ENCODE results near the gene LAMA5.

The LAMA5 gene

DNA sequence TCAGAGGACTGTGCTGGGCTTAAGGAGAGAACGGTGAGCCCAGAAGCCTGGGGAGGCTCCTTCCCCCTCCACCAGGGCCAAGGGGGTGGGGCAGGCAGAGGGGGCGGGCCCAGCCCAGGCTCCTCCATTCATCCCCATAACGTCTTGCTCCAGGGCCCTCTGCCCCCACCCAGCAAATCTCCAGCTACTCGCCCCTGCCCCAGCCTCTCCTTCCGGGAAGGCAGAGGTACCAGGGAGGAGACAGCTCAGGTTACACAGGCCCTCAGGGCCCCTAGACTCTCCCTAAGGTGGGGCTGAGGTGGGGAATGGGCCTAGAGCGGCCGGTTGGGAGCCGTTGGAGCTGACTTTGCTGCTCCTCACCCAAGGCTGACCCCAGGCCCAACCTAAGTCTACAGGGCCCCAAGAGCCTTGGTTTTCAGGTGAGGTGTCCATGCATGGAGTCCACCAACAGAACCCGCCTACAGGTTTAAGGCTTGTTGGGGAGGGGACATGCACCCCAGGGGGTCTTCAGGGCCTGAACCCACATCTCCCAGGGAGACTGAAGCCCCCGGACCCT is 1.2 kb downstream of the LAMA5 start:
- H3K4me1 ChIP-seq (ENCODE audit: control insufficient read depth, insufficient read depth, low read length) = peaks cover 36% of the 10 kb centered on the region
- no peaks in the 10 kb centered on the region for H3K27me3 ChIP-seq (replicated peaks; ENCODE audit: control insufficient read depth, insufficient read depth, low read length)
- no peak for DNase-seq (ENCODE audit: low read depth)
- peak overlapping the region; percentile 76 for H3K4me3 ChIP-seq (ENCODE audit: low read length)
- H3K9ac ChIP-seq (ENCODE audit: low read length) = no peak overlapping the region
- H3K9me3 ChIP-seq (ENCODE audit: control insufficient read depth, low read length) = no peaks in the 10 kb centered on the region
- no peaks in the 10 kb centered on the region for H3K36me3 ChIP-seq (ENCODE audit: control insufficient read depth, insufficient read depth, low read length, severe bottlenecking)

GRCh38 chr20:62364911-62365736 is 2.0 kb downstream of the LAMA5 start:
- Histone ChIP-seq H3K4me1 (ENCODE audit: control insufficient read depth, insufficient read depth, low read length) (peaks cover 28% of the 10 kb centered on the region), H3K36me3 (ENCODE audit: control insufficient read depth, insufficient read depth, low read length, severe bottlenecking) (no peaks in the 10 kb centered on the region), H3K9me3 (ENCODE audit: control insufficient read depth, low read length) (no peaks in the 10 kb centered on the region), H3K4me3 (ENCODE audit: low read length) (no peak overlapping the region), H3K9ac (ENCODE audit: low read length) (no peak overlapping the region), H3K27me3 (replicated peaks; ENCODE audit: control insufficient read depth, insufficient read depth, low read length) (no peaks in the 10 kb centered on the region)
- DNase-seq (ENCODE audit: low read depth) = no peak

DNA sequence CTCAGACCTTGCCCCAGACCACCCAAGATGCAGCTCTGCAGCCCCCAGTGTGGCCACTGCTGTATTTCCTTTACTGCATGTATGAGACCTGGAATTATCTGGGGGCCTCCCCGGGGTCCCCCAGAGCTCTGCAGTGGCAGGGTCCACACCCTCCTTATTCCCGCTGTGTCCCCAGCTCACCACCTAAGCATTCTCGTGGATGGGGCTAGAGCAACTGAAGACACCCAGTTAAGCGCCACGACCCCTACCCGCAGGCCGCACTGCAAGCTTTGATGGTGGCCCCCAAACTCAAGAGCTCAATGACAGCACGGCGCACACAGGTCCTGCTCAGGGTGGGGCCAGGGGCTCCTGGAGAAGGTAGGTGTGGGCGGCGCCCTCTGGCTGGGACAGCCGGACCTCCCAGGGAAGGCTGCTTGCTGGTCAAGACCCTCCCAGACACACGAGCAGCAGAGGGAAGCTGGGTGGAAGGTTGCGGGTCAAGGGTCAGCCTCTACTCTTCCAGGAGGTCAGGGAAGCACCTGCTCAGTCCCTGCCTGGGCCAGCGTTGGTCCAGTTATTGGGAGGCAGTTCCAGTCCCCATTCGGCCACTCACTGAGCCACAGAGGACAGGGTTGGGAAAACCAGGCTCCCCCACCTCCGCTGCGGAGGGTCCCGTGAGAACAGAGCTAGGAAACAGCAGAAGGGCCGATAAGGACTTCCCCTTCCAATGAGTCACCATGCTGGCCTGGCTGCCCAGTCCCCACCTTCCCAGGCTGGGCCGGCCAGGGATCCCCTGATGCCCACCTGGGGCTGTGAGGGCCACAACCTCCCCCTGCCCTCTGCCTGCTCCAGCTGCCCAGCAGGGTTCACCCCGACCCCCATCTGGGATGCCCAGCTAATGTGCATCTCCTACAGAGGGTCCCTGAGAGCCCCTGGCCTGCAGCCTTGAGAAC is 2.9 kb downstream of the LAMA5 start:
- no peak for DNase-seq (ENCODE audit: low read depth)
- Histone ChIP-seq H3K4me3 (ENCODE audit: low read length) (no peak overlapping the region), H3K9me3 (ENCODE audit: control insufficient read depth, low read length) (no peaks in the 10 kb centered on the region), H3K36me3 (ENCODE audit: control insufficient read depth, insufficient read depth, low read length, severe bottlenecking) (no peaks in the 10 kb centered on the region), H3K27me3 (replicated peaks; ENCODE audit: control insufficient read depth, insufficient read depth, low read length) (no peaks in the 10 kb centered on the region), H3K4me1 (ENCODE audit: control insufficient read depth, insufficient read depth, low read length) (peaks cover 21% of the 10 kb centered on the region), H3K9ac (ENCODE audit: low read length) (no peak overlapping the region)

DNA sequence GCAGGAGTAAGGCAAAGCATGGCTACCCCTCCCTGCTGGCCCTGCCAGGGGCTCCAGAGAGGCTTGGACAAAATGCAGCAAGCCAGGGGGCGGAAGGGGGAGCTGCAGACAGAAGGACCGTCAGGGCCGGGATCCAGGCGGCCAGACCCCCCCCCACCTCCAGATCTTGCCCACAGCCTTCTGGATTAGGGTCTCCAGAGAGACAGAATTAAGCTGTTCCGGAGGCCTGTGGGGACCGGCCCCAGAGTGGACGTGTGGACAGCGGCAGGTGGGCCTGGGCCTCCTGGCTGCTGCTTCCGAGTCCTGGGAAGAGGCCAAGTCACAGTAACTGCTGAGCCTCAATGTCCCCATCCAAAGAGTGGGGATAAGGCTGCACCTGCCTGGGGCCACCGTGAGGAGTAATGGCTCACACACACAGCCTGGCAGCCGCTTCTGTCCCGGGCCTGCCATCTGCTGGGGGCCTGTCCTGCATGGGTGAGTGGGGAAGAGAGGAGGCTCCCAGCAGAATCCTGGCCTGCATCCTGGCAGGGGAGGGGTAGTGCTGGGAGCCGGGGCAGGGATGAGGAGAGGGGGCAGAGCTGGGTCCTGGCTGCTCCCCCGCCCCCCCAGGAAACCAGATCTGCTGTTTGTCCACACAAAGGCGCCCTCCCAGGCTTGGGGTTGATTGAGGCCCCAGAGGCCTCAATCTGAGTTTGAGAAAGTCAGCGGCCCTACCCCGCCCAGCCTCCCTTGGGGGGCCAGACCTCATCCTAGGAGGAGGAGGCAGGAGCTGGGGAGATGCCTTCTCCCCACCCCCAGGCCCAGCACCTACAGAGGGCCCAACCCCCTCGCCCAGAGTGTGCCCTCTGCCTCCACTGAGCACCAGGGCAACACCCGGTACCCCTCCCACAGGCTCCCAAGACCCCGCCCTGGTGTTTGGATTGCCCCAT is 3.9 kb downstream of the LAMA5 start:
- no peaks in the 10 kb centered on the region for H3K9me3 ChIP-seq (ENCODE audit: control insufficient read depth, low read length)
- H3K4me3 ChIP-seq (ENCODE audit: low read length) = no peak overlapping the region
- no peak for DNase-seq (ENCODE audit: low read depth)
- peaks cover 21% of the 10 kb centered on the region for H3K4me1 ChIP-seq (ENCODE audit: control insufficient read depth, insufficient read depth, low read length)
- no peak overlapping the region for H3K9ac ChIP-seq (ENCODE audit: low read length)
- H3K36me3 ChIP-seq (ENCODE audit: control insufficient read depth, insufficient read depth, low read length, severe bottlenecking) = no peaks in the 10 kb centered on the region
- no peaks in the 10 kb centered on the region for H3K27me3 ChIP-seq (replicated peaks; ENCODE audit: control insufficient read depth, insufficient read depth, low read length)

GRCh38 chr20:62362590-62362940 is 4.5 kb downstream of the LAMA5 start:
- H3K4me3 ChIP-seq (ENCODE audit: low read length) = no peak overlapping the region
- peaks cover 21% of the 10 kb centered on the region for H3K4me1 ChIP-seq (ENCODE audit: control insufficient read depth, insufficient read depth, low read length)
- H3K27me3 ChIP-seq (replicated peaks; ENCODE audit: control insufficient read depth, insufficient read depth, low read length) = no peaks in the 10 kb centered on the region
- no peaks in the 10 kb centered on the region for H3K9me3 ChIP-seq (ENCODE audit: control insufficient read depth, low read length)
- DNase-seq (ENCODE audit: low read depth) = no peak
- H3K36me3 ChIP-seq (ENCODE audit: control insufficient read depth, insufficient read depth, low read length, severe bottlenecking) = no peaks in the 10 kb centered on the region
- no peak overlapping the region for H3K9ac ChIP-seq (ENCODE audit: low read length)

- no peaks in the 10 kb centered on the region for H3K27me3 ChIP-seq (replicated peaks; ENCODE audit: control insufficient read depth, insufficient read depth, low read length)
- H3K36me3 ChIP-seq (ENCODE audit: control insufficient read depth, insufficient read depth, low read length, severe bottlenecking) = no peaks in the 10 kb centered on the region
- peaks cover 25% of the 10 kb centered on the region for H3K4me1 ChIP-seq (ENCODE audit: control insufficient read depth, insufficient read depth, low read length)
- no peak for DNase-seq (ENCODE audit: low read depth)
- no peak overlapping the region for H3K4me3 ChIP-seq (ENCODE audit: low read length)
- no peaks in the 10 kb centered on the region for H3K9me3 ChIP-seq (ENCODE audit: control insufficient read depth, low read length)
- no peak overlapping the region for H3K9ac ChIP-seq (ENCODE audit: low read length)
Observed at GRCh38 chr20:62361799-62362589, 5.1 kb downstream of the LAMA5 start.

DNA sequence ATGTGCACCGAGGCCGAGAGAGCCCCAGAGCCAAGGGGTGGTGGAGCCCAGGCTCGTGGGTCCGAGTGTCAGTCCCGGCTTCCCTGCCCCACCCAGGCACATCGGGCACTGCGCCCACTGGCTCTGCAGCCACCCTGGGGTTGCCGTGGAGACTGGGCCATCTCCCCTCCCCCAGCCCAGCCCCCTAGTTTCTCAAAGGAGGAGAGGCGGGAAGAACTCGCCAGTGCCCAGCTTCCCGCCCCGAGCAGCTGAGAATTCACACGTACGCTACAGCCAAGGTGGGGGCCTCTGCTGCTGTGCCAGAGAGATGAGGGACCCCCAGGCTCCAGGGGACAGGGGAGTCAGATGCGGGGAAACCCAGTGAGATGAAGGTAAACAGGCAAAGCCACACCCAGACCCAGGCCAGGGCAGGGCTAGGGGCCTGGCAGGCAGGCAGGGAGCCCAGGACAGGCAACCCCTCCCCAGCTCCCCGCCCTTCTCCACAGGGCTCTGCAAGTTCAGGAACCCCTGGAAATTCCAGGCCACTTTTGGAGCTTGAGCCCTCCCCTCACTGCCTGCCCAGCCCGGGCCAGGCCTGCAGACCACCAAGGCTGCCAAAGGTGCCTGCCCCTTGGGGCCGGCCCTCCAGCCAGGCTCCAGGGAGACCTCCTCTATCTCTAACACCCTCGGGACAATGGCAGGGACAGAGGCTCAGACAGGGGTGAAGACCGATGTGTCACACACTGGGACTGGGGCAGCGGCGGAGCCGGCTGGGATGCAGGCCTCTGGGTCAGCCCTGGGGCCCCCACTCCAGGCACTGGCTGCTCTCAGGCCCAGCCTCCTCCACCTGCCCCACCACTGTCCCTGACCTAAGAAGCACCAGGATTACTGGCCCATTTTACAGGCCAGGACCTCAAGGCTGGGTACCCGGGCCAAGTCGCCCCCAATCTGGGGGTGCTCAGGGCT is 6.0 kb downstream of the LAMA5 start:
- H3K36me3 ChIP-seq (ENCODE audit: control insufficient read depth, insufficient read depth, low read length, severe bottlenecking) = no peaks in the 10 kb centered on the region
- H3K4me3 ChIP-seq (ENCODE audit: low read length) = no peak overlapping the region
- peaks cover 32% of the 10 kb centered on the region for H3K4me1 ChIP-seq (ENCODE audit: control insufficient read depth, insufficient read depth, low read length)
- H3K9me3 ChIP-seq (ENCODE audit: control insufficient read depth, low read length) = no peaks in the 10 kb centered on the region
- DNase-seq (ENCODE audit: low read depth) = no peak
- no peak overlapping the region for H3K9ac ChIP-seq (ENCODE audit: low read length)
- no peaks in the 10 kb centered on the region for H3K27me3 ChIP-seq (replicated peaks; ENCODE audit: control insufficient read depth, insufficient read depth, low read length)

- DNase-seq (ENCODE audit: low read depth) = no peak
- Histone ChIP-seq H3K4me1 (ENCODE audit: control insufficient read depth, insufficient read depth, low read length) (peaks cover 45% of the 10 kb centered on the region), H3K9ac (ENCODE audit: low read length) (no peak overlapping the region), H3K36me3 (ENCODE audit: control insufficient read depth, insufficient read depth, low read length, severe bottlenecking) (no peaks in the 10 kb centered on the region), H3K9me3 (ENCODE audit: control insufficient read depth, low read length) (no peaks in the 10 kb centered on the region), H3K4me3 (ENCODE audit: low read length) (no peak overlapping the region), H3K27me3 (replicated peaks; ENCODE audit: control insufficient read depth, insufficient read depth, low read length) (no peaks in the 10 kb centered on the region)
Observed at GRCh38 chr20:62359491-62360121, 7.5 kb downstream of the LAMA5 start.

DNA sequence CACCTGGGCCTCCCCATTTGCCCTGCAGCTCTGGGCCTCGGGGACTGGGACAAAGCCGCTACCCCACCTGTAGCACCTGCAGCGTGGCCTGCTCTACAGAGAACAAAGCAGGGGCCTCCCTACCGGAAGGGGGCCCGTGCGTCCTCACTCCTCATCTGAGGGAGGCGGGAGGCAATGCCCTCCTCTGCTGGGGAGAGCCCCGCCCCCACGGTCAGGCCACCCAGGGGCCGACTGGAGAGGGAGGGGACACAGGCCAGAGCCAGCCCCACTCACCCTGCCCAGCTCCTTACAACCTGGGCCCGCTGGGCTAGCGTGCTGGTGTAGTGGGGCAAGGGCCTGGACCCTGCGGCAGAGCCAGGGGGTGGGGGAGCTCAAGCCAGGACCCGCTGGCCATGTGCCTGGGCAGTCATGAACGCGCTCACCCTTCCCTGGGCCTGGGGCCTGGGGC is 8.0 kb downstream of the LAMA5 start:
- Histone ChIP-seq H3K36me3 (ENCODE audit: control insufficient read depth, insufficient read depth, low read length, severe bottlenecking) (no peaks in the 10 kb centered on the region), H3K9ac (ENCODE audit: low read length) (no peak overlapping the region), H3K4me3 (ENCODE audit: low read length) (no peak overlapping the region), H3K27me3 (replicated peaks; ENCODE audit: control insufficient read depth, insufficient read depth, low read length) (no peaks in the 10 kb centered on the region), H3K9me3 (ENCODE audit: control insufficient read depth, low read length) (no peaks in the 10 kb centered on the region), H3K4me1 (ENCODE audit: control insufficient read depth, insufficient read depth, low read length) (peaks cover 45% of the 10 kb centered on the region)
- DNase-seq (ENCODE audit: low read depth) = no peak
